WTC11 (cell line): ENCODE data around the gene SIGLEC11. TPM values are rescaled to one million over a fixed set of nuclear protein-coding genes. Genes with fewer than 3 reads are reported as not detected.

Experiments
- ATAC-seq: fragments of 200-7000 bp; cut with Tn5 transposase; 2 replicates; pipeline ENCODE4 v1.10.0; 2021; ENCODE audit warnings: mild to moderate bottlenecking, moderate library complexity
- CTCF ChIA-PET: fragments of 300-600 bp; sonication (Branson Sonifier 250); formaldehyde crosslinking; loops from one replicate; lab custom pipeline; 2021; ENCODE audit warnings: antibody characterized with exemption; lab: Charles Lee
- POLR2A ChIA-PET: fragments of 350-600 bp; sonication (Branson Sonifier 250); formaldehyde crosslinking; loops from one replicate; lab custom pipeline; 2021; ENCODE audit warnings: antibody characterized with exemption; lab: Charles Lee
- DNase-seq: peaks from one replicate; pipeline ENCODE4 v3.0.0; 2021; ENCODE audit warnings: low spot score
- H3K27ac Mint-ChIP-seq: 2 replicates; pipeline ENCODE4 v1.8.0; 2021; ENCODE audit warnings: mixed read lengths
- H3K27me3 Mint-ChIP-seq: 2 replicates; pipeline ENCODE4 v1.8.0; 2021; ENCODE audit warnings: low read depth, mild to moderate bottlenecking, moderate library complexity, mixed read lengths
- H3K36me3 Mint-ChIP-seq: 2 replicates; pipeline ENCODE4 v1.8.0; 2021; ENCODE audit warnings: mixed read lengths
- H3K4me1 Mint-ChIP-seq: 2 replicates; pipeline ENCODE4 v1.8.0; 2022; ENCODE audit warnings: mixed read lengths
- H3K4me3 Mint-ChIP-seq: 2 replicates; pipeline ENCODE4 v1.8.0; 2021; ENCODE audit warnings: mild to moderate bottlenecking, moderate library complexity, mixed read lengths
- H3K9me3 Mint-ChIP-seq: 2 replicates; pipeline ENCODE4 v1.8.0; 2021; ENCODE audit warnings: mixed read lengths
- AFF4 ChIP-seq: sonication (generic); formaldehyde crosslinking; IDR thresholded peaks from 2 replicates; pipeline ENCODE4 v1.8.1; 2023; ENCODE audit warnings: mild to moderate bottlenecking, missing genetic modification reagents, borderline replicate concordance
- ATF2 ChIP-seq: sonication (generic); formaldehyde crosslinking; IDR thresholded peaks from 2 replicates; pipeline ENCODE4 v1.8.1; 2022; ENCODE audit warnings: low read depth, missing genetic modification reagents, borderline replicate concordance
- CREM ChIP-seq: sonication (generic); formaldehyde crosslinking; IDR thresholded peaks from 2 replicates; pipeline ENCODE4 v1.8.1; 2022; ENCODE audit warnings: mild to moderate bottlenecking, missing genetic modification reagents, moderate library complexity
- CTCF ChIP-seq: fragments of 200-600 bp; IDR thresholded peaks from 2 replicates; pipeline ENCODE4 v1.8.0; 2022; ENCODE audit warnings: antibody characterized with exemption
- MXD4 ChIP-seq: fragments of 250-450 bp; sonication (Bioruptor Pico); IDR thresholded peaks from 2 replicates; pipeline ENCODE4 v1.8.0; 2021; ENCODE audit warnings: mild to moderate bottlenecking, moderate library complexity, borderline replicate concordance
- MYBL2 ChIP-seq: sonication (generic); formaldehyde crosslinking; IDR thresholded peaks from 2 replicates; pipeline ENCODE4 v1.8.1; 2023; ENCODE audit warnings: mild to moderate bottlenecking, moderate library complexity, missing genetic modification reagents
- PRRX2 ChIP-seq: fragments of 250-450 bp; sonication (Bioruptor Pico); IDR thresholded peaks from 2 replicates; pipeline ENCODE4 v1.8.0; 2021; ENCODE audit warnings: mild to moderate bottlenecking
- ZBTB43 ChIP-seq: sonication (generic); formaldehyde crosslinking; IDR thresholded peaks from 2 replicates; pipeline ENCODE4 v1.8.1; 2023; ENCODE audit warnings: mild to moderate bottlenecking, missing genetic modification reagents
- total RNA-seq: library from RNA; stranded (reverse); gene quantifications from 3 replicates; pipeline ENCODE4 v1.2.3, GENCODE V29; 2021

Gene SIGLEC11
- total RNA-seq, 1 experiment from 2014 or later, result not detected

- no peak for TF ChIP-seq ZBTB43 (CRISPR knock-in tag)
- no peak for TF ChIP-seq CTCF
- no peak for TF ChIP-seq MYBL2 (CRISPR knock-in tag)
These were observed 50.8 kb downstream of the SIGLEC11 start (continued) for GRCh38 chr19:49910179-49910578.

- H3K27ac Mint-ChIP-seq, result peak overlapping the region; percentile 57; the same call in 1 of the 2 replicates
- no peak for DNase-seq
These were observed 52.2 kb downstream of the SIGLEC11 start for GRCh38 chr19:49908480-49909420.

More at GRCh38 chr19:49908480-49909420, 52.2 kb downstream of the SIGLEC11 start:
- TF ChIP-seq MXD4 (CRISPR knock-in tag) (no peak), CREM (CRISPR knock-in tag) (no peak), PRRX2 (CRISPR knock-in tag) (no peak), AFF4 (CRISPR knock-in tag) (no peak), ZBTB43 (CRISPR knock-in tag) (no peak), ATF2 (CRISPR knock-in tag) (no peak)
- TF ChIP-seq, all 79 proteins: peak for 0
- ChIA-PET POLR2A (interaction anchor here (1.1 kb wide), 2 partner anchors 8 to 21 kb away, joined by 3 read pairs; partner anchors contain the start of genes ATF5 and NUP62), CTCF (no interaction called here)
- H3K4me3 Mint-ChIP-seq, result no peak overlapping the region
- H3K27me3 Mint-ChIP-seq, result no peaks in the 10 kb centered on the region
- H3K36me3 Mint-ChIP-seq, result peaks cover 60% of the 10 kb centered on the region
- ATAC-seq, result no peak
- no peaks in the 10 kb centered on the region for H3K9me3 Mint-ChIP-seq
- H3K4me1 Mint-ChIP-seq, result peaks cover 20% of the 10 kb centered on the region
